Left ventricle myocardium inferior (tissue), 1 donor: Measurements from ENCODE around the gene CXCL10. TPM values are rescaled to one million over a fixed set of nuclear protein-coding genes. Genes with fewer than 3 reads are reported as not detected.

Experiments
- DNase-seq: peaks from one replicate; pipeline ENCODE4 v3.0.0-alpha.2; 2020
- H3K27ac ChIP-seq: fragments of 200-600 bp; replicated peaks from 2 replicates; pipeline ENCODE4 v1.8.0; 2021
- H3K27me3 ChIP-seq: fragments of 200-600 bp; 2 replicates; pipeline ENCODE4 v1.8.0; 2021; ENCODE audit warnings: low read depth
- H3K36me3 ChIP-seq: fragments of 200-600 bp; 2 replicates; pipeline ENCODE4 v1.8.0; 2021
- H3K4me1 ChIP-seq: fragments of 200-600 bp; 2 replicates; pipeline ENCODE4 v1.8.0; 2021
- H3K4me3 ChIP-seq: fragments of 200-600 bp; 2 replicates; pipeline ENCODE4 v1.8.0; 2021; ENCODE audit warnings: mild to moderate bottlenecking, moderate library complexity
- H3K9me3 ChIP-seq: fragments of 200-600 bp; replicated peaks from 2 replicates; pipeline ENCODE4 v1.8.0; 2021
- CTCF ChIP-seq: fragments of 200-600 bp; IDR thresholded peaks from 2 replicates; pipeline ENCODE4 v1.8.0; 2021; ENCODE audit warnings: antibody characterized with exemption, mild to moderate bottlenecking, borderline replicate concordance
- intact Hi-C: fragments of 100-400 bp; cut with micrococcal nuclease; formaldehyde crosslinking; loops from one replicate; pipeline ENCODE4 v1.11.0; 2022
- total RNA-seq: library from RNA; stranded (reverse); fragmentation: NEBNext Ultra II Directional; extraction: Animal tissue kit (Norgen Biotek cat#: 25700); gene quantifications from one replicate; pipeline ENCODE4 v1.2.1, GENCODE V29; 2021
- donor health status: DM: no; HTN: yes; CAD: no; lungs with severe emphysema.

Gene CXCL10
- total RNA-seq, 1 donor from 2014 or later = not detected

DNA sequence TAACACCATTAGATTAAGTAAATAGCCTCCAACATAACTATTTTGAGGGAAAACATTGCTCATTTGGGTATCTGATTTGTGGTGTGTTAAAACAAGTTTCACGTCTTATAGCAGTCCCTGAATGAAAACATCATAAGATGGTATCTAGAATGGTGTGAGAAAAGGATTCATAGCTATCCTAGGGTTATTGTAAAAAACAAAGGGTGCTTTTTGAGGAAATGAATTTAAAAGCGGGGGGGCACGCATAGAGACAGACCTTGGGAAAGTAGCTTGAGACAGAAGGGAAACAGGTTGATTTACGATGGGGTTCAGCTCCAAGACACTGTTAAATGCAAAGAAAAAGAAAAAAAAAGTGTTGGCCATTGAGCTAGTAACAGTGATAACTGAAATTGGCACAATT lies 768 bp upstream of the CXCL10 start:
- no peak overlapping the region for H3K4me3 ChIP-seq
- H3K4me1 ChIP-seq = no peaks in the 10 kb centered on the region
- no peaks in the 10 kb centered on the region for H3K27me3 ChIP-seq
- no peak for DNase-seq
- intact Hi-C loops = no loop called here
- H3K36me3 ChIP-seq = no peaks in the 10 kb centered on the region
- no peaks in the 10 kb centered on the region for H3K9me3 ChIP-seq
- no peak overlapping the region for H3K27ac ChIP-seq
- no peak for TF ChIP-seq CTCF

DNA sequence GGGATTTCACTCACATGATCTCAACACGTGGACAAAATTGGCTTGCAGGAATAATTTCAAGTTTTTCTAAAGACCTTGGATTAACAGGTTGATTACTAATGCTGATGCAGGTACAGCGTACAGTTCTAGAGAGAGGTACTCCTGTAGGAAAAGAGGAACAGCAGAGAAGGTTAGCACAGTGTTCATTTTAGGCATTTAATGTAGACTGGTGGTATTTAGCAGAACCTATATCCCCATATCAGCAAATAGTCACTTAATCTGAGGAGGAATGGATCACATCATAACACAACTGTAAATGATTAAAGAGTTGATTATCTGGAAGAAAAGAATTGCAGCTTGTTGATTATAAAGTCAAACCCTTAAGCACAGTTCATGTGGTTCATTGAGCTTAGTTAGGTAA lies 620 bp downstream of the CXCL10 start:
- Histone ChIP-seq H3K36me3 (no peaks in the 10 kb centered on the region), H3K27ac (no peak overlapping the region), H3K9me3 (no peaks in the 10 kb centered on the region), H3K27me3 (no peaks in the 10 kb centered on the region), H3K4me1 (no peaks in the 10 kb centered on the region), H3K4me3 (no peak overlapping the region)
- DNase-seq = no peak
- no peak for TF ChIP-seq CTCF
- intact Hi-C loops = no loop called here

DNA sequence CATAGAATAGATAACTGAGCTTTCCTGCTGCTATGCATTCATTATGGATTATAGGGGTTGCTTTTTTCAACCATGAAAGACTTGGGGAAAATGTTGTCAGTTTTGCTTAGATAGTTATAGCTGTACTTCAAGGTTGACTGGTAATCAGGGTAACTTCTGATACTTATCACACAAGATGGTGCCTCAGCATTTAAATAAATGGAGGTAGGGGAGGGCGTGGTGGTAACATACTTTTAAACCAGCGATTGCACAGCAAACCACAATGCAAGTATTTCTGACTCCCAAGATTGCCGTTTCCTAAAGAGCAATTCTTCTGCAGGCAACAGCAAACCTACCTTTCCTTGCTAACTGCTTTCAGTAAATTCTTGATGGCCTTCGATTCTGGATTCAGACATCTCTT lies 1.3 kb downstream of the CXCL10 start:
- DNase-seq = no peak
- H3K27ac ChIP-seq = no peak overlapping the region
- intact Hi-C loops = no loop called here
- H3K4me1 ChIP-seq = no peaks in the 10 kb centered on the region
- no peak for TF ChIP-seq CTCF
- H3K27me3 ChIP-seq = no peaks in the 10 kb centered on the region
- H3K36me3 ChIP-seq = no peaks in the 10 kb centered on the region
- H3K4me3 ChIP-seq = no peak overlapping the region
- no peaks in the 10 kb centered on the region for H3K9me3 ChIP-seq

GRCh38 chr4:76017056-76017686 lies 6.1 kb downstream of the CXCL10 start:
- H3K4me1 ChIP-seq = peaks cover 5% of the 10 kb centered on the region
- intact Hi-C loops = no loop called here
- H3K27me3 ChIP-seq = no peaks in the 10 kb centered on the region
- no peaks in the 10 kb centered on the region for H3K9me3 ChIP-seq
- no peak overlapping the region for H3K27ac ChIP-seq
- TF ChIP-seq CTCF = no peak
- H3K4me3 ChIP-seq = no peak overlapping the region
- no peak for DNase-seq
- no peaks in the 10 kb centered on the region for H3K36me3 ChIP-seq

DNA sequence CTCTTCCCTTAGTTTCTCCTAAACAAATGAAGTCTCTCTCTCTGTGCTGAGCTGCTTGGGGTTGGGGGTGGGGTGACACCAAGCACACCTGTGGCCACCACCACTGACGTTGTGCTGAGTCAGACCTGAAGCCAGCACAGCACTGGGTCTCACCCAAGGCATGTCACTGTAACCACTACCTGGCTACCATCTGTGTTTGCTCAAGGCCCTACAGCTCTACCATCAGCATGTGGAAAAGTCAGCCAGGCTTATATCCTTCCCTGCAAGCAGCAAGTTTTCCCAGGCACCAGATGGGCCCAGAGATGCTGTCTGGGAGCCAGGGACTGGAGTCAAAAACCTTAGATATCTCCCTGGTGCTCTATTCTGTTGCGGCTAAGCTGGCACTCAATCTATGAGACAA lies 6.9 kb downstream of the CXCL10 start:
- no peaks in the 10 kb centered on the region for H3K9me3 ChIP-seq
- no peaks in the 10 kb centered on the region for H3K27me3 ChIP-seq
- H3K4me1 ChIP-seq = peaks cover 7% of the 10 kb centered on the region
- TF ChIP-seq CTCF = no peak
- H3K36me3 ChIP-seq = no peaks in the 10 kb centered on the region
- no peak overlapping the region for H3K27ac ChIP-seq
- no peak for DNase-seq
- no peak overlapping the region for H3K4me3 ChIP-seq
- intact Hi-C loops = no loop called here

DNA sequence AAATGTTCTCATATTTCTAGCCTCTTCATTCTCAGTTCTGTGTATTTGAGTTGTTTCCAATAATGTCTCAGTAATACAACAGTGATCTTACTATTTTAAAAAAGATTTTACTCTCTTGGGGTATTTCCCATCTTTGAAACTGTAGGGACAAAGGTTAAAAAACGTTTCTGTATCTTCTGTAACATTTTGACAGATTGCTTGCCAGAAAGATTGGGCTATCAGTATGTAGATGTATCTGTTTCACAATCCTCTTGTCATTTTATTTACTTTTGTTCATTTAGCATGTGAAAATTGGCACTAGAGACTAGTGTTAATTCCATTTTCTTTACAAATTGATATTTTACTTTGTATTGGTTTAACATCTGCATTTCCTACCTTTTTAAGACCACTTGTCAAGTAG lies 9.8 kb downstream of the CXCL10 start:
- no peaks in the 10 kb centered on the region for H3K9me3 ChIP-seq
- no peaks in the 10 kb centered on the region for H3K36me3 ChIP-seq
- H3K4me1 ChIP-seq = peaks cover 8% of the 10 kb centered on the region
- no peak overlapping the region for H3K27ac ChIP-seq
- TF ChIP-seq CTCF = no peak
- no peak overlapping the region for H3K4me3 ChIP-seq
- intact Hi-C loops = no loop called here
- H3K27me3 ChIP-seq = no peaks in the 10 kb centered on the region
- no peak for DNase-seq
